SK-N-SH (cell line): Measurements from ENCODE around the gene EXOC3.

Experiments used
- CHD2 ChIP-seq: fragments of 150-350 bp; IDR thresholded peaks from 2 replicates; pipeline ENCODE4 v1.6.1; 2018; ENCODE audit warnings: low read length; ENCODE audit not compliant: partially characterized antibody
- EP300 ChIP-seq, 2 experiments: IDR thresholded peaks; 2 replicates each; pipeline versions ENCODE4 v1.4.0 to v1.6.1; 2012; ENCODE audit warnings: borderline replicate concordance in 1 of 2, low read depth in 1 of 2, low read length in 1 of 2
- EZH2phosphoT487 ChIP-seq: fragments of 200-600 bp; sonication (generic); IDR thresholded peaks from 2 replicates; pipeline ENCODE4 v1.6.1; 2017; ENCODE audit warnings: low read depth, mixed run types, mild to moderate bottlenecking, antibody characterized with exemption, moderate library complexity, borderline replicate concordance
- RAD21 ChIP-seq: IDR thresholded peaks from 2 replicates; pipeline ENCODE4 v1.6.1; 2012; ENCODE audit warnings: mild to moderate bottlenecking, low read length
- RCOR1 ChIP-seq: fragments of 150-350 bp; IDR thresholded peaks from 2 replicates; pipeline ENCODE4 v1.6.1; 2017; ENCODE audit warnings: antibody characterized with exemption, low read length
- RXRA ChIP-seq: IDR thresholded peaks from 2 replicates; pipeline ENCODE4 v1.4.0; 2012; ENCODE audit warnings: low read depth, mild to moderate bottlenecking, borderline replicate concordance
- TAF1 ChIP-seq: IDR thresholded peaks from 2 replicates; pipeline ENCODE4 v1.6.1; 2012; ENCODE audit warnings: low read depth, mild to moderate bottlenecking, low read length, moderate library complexity, borderline replicate concordance
- YY1 ChIP-seq: IDR thresholded peaks from 2 replicates; pipeline ENCODE4 v1.4.0; 2012; ENCODE audit warnings: low read depth, mild to moderate bottlenecking
- TF ChIP-seq, protein P1 (sequence below): fragments of 200-600 bp; sonication (generic); IDR thresholded peaks from 2 replicates; pipeline ENCODE4 v1.6.1; 2017; ENCODE audit warnings: antibody characterized with exemption, mild to moderate bottlenecking, moderate library complexity
- TF ChIP-seq, protein P2 (sequence below): fragments of 150-350 bp; IDR thresholded peaks from 2 replicates; pipeline ENCODE4 v1.6.1; 2017; ENCODE audit warnings: antibody characterized with exemption, low read length, low read depth, borderline replicate concordance
- TF ChIP-seq, protein P3 (sequence below): IDR thresholded peaks from 2 replicates; pipeline ENCODE4 v1.4.0; 2012; ENCODE audit warnings: low read depth, borderline replicate concordance
- TF ChIP-seq, protein P4 (sequence below): IDR thresholded peaks from 2 replicates; pipeline ENCODE4 v1.4.0; 2012; ENCODE audit warnings: low read depth, borderline replicate concordance

DNA sequence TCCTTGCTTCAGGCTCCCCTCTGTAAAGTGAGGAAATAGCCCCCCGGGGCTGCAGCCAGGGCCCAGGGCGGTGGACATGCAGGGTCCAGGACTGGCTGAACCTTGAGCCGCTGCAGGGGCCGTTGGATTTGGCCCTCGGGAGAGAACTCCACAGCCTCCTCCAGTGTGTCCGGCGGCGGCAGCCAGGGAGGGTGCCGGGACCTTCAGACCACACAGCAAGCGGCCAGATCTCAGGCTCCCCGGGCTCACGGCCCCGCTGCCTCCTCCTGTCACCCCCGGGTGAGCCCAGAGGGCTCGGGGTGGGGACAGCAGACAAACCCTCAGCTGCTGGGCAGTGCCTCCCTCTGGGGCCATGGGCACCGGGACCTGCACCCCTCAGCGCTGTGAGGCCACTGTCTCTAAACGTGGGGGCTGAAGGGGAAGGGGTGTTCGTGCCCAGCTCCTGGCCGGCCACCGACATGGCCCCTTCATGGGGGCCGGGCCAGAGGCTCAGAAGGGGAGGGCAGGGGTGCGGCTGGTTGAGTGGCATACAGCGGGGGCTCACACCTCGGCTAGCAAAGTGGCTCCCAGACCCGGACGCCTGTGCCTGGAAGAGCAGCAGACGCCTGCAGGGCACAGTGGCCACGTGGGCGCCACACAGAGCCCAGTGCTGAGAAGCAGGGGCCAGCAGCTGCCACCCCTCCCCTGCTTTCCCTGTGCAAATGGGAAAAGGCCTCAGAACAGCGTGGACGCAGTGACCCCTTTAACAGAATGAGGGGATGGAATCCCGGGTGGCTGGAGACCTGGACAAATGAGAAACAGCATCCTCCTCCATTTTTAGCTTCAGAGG is 61.6 kb downstream of the EXOC3 start:
- TF ChIP-seq, protein P1, sequence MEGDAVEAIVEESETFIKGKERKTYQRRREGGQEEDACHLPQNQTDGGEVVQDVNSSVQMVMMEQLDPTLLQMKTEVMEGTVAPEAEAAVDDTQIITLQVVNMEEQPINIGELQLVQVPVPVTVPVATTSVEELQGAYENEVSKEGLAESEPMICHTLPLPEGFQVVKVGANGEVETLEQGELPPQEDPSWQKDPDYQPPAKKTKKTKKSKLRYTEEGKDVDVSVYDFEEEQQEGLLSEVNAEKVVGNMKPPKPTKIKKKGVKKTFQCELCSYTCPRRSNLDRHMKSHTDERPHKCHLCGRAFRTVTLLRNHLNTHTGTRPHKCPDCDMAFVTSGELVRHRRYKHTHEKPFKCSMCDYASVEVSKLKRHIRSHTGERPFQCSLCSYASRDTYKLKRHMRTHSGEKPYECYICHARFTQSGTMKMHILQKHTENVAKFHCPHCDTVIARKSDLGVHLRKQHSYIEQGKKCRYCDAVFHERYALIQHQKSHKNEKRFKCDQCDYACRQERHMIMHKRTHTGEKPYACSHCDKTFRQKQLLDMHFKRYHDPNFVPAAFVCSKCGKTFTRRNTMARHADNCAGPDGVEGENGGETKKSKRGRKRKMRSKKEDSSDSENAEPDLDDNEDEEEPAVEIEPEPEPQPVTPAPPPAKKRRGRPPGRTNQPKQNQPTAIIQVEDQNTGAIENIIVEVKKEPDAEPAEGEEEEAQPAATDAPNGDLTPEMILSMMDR = no peak
- TF ChIP-seq EP300 (IDR thresholded peaks at IDR 0.05; ENCODE audit: borderline replicate concordance in 1 of 2, low read depth in 1 of 2, low read length in 1 of 2) (no peak), EZH2phosphoT487 (no peak), RXRA (no peak), RCOR1 (no peak), TAF1 (no peak), CHD2 (no peak), YY1 (no peak), RAD21 (no peak)
- TF ChIP-seq, protein P2, sequence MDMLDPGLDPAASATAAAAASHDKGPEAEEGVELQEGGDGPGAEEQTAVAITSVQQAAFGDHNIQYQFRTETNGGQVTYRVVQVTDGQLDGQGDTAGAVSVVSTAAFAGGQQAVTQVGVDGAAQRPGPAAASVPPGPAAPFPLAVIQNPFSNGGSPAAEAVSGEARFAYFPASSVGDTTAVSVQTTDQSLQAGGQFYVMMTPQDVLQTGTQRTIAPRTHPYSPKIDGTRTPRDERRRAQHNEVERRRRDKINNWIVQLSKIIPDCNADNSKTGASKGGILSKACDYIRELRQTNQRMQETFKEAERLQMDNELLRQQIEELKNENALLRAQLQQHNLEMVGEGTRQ = no peak
- TF ChIP-seq, protein P3, sequence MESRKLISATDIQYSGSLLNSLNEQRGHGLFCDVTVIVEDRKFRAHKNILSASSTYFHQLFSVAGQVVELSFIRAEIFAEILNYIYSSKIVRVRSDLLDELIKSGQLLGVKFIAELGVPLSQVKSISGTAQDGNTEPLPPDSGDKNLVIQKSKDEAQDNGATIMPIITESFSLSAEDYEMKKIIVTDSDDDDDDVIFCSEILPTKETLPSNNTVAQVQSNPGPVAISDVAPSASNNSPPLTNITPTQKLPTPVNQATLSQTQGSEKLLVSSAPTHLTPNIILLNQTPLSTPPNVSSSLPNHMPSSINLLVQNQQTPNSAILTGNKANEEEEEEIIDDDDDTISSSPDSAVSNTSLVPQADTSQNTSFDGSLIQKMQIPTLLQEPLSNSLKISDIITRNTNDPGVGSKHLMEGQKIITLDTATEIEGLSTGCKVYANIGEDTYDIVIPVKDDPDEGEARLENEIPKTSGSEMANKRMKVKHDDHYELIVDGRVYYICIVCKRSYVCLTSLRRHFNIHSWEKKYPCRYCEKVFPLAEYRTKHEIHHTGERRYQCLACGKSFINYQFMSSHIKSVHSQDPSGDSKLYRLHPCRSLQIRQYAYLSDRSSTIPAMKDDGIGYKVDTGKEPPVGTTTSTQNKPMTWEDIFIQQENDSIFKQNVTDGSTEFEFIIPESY = no peak
- TF ChIP-seq, protein P4, sequence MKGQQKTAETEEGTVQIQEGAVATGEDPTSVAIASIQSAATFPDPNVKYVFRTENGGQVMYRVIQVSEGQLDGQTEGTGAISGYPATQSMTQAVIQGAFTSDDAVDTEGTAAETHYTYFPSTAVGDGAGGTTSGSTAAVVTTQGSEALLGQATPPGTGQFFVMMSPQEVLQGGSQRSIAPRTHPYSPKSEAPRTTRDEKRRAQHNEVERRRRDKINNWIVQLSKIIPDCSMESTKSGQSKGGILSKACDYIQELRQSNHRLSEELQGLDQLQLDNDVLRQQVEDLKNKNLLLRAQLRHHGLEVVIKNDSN = no peak
